HG03159 (cell line): ENCODE measurements around the gene FAM98B.

Experiments
- ATAC-seq: cut with Tn5 transposase; IDR thresholded peaks from one replicate; pipeline ENCODE4 v1.9.1; 2021; ENCODE audit warnings: mild to moderate bottlenecking, moderate library complexity; ENCODE audit not compliant: unreplicated experiment

FAM98B gene

DNA sequence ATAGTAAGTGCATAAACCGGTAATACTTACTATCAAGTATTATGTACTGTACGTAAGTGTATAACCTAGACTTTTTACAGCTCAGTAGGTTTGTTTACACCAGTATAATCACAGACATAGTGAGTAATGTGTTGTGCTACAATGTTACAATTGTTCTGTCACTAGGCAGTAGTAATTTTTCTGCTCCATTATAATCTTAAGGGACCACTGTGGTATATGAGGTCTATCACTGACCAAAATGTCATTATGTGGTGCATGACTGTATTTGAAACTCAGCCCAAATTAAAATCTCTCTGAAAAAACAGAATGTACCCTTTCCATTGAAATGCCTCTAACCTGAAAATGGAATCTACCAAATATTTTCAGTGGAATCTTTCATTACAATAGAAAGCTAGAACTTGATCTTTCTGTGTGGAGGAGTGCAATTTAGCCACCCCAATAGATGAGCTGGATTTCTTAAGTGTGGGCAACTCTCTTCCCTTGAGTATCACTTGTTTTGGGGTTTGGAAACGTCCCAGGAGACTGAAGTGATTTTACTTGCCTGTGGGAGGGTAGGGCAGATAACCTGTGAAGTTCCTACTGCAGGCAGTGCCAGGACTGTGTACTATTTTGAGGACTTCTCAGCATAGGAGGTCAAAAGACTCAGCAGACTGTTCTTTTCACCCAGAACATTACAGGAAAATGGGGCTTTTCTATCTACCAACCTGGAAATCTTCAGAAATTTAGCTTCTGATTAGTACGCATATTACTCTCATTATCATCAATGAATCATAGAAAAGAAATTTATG, 50.9 kb downstream of the FAM98B start:
- no peak for ATAC-seq

- ATAC-seq: no peak
Observed at GRCh38 chr15:38506997-38507396, 53.1 kb downstream of the FAM98B start.

DNA sequence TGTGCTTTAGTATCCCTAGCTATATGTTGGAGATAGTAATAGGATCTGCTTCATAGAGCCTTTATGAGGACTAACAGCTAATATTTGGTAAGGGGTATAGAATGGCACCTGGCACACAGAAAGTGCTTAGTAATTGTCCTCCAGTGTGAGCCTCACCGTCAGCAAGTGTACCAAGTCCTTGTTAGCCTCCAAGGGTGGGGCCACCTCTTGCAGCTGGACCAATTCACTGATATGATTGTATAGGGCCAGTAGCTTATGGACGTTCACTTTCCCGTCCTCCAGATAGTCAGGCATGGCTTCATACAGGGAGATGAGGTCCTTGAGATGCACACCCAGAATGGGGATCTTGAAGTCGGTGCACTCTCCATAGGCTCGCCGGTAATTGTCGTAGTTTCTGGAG, 53.6 kb downstream of the FAM98B start:
- no peak for ATAC-seq

- peak; percentile 53 for ATAC-seq
Observed at GRCh38 chr15:38508647-38509046, 54.7 kb downstream of the FAM98B start.

- no peak for ATAC-seq
Observed at GRCh38 chr15:38509152-38509551, 55.2 kb downstream of the FAM98B start.

DNA sequence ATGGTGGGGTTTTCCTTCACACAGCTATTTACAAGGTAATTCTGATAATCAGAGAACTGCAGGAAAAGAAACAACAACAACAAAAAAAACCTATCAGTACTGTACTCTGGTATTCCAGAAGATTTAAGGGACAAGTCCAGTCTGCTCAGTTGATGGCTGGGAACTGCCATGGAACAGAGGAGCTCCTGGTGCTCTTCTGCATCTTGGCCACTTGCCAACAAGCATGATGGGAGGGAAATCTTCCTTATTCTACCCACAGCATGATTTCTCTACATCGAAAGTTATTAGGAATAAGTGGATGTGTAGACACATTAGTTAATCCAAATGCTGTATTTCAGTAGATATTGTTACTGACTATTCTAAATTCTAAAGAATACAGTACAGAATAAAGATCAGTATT, 59.0 kb downstream of the FAM98B start:
- ATAC-seq: no peak

DNA sequence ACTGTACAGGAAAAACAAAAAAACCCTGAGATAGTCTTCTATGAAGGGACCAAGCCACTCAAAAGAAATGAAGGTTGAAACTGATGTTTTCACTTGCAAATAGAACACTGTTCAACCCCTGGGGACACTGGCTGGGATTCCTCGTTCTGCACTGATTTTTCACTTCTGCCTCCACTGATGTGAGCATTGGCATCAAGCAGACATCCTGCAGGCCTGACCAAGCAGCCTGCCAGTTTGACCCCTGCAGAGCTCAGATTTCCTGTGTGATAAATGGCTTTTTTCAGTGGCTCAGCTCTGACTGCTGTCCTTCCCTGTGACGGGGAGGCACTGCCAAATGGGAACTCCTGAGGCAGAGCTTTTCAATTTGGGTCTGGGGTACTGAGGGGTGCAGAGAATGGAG, 60.7 kb downstream of the FAM98B start:
- peak; percentile 61 for ATAC-seq

DNA sequence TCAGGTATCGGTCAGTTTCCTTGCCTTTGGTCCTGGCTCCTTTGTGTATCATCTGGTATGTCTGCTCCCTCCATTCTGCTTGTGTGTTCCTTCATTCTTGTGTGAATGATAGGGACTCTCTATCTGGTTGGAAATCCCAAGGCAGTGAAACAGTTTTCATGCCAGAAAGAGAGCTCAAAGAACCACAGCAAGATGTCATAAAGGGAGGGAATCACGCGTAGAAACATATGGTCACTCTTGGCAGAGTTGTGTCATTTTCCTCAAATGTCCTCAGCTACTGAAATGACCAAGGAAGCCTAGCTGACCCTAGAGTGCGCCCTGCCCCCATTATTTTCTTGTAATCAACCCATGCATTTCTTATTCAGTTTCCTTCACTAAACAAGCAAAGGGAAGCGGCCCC, 62.7 kb downstream of the FAM98B start:
- no peak for ATAC-seq

DNA sequence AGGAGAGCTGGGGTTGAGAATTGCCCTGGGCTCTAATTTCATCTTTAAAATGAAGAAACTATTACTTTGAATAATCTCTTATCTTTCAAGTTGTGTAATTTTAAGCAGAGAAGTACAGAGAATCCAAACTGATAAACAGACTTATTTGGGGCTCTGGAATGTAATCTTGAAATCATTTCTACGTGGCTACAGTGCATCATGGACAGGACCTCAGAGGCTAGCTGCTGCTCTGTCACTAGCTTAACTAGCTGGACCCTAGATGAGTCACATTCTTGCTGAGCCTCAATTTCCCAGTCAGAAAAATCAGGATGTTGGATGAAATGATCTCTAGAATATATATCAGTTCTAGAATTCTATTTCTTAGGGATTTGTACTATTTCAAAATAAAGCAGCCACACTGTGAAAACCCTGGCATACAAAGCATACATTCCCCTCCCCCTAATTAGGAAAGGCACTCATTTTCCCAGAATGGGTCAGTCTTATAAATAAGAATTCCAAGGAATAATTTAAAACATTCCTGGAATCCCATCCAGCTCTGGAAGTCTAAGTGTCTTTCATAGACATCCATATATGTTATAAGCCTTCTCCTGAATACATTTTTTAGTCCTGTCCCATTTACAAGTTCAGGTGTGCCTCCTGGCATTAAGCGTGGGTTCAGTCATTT, 63.5 kb downstream of the FAM98B start:
- no peak for ATAC-seq

- ATAC-seq: no peak
Observed at GRCh38 chr15:38518084-38518483, 64.2 kb downstream of the FAM98B start.

DNA sequence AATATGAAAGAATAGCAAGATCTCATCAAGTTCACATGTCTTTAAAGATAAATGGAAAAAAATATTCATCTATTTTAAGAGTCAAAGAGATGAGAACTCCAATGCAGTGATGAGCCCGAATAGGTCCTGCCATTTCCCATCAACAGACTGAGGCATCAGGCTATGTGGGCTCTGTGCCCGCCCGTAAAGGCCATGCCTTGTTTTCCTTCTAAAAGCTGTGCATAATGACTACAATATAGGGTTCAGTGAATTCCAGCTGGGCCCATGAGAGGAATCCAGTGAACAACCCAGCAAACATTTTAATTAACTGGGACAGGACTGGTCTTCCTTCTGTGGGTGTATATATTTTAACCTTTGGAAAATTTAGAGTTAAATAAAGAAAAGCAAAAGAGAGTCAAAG, 66.1 kb downstream of the FAM98B start:
- ATAC-seq: no peak

GRCh38 chr15:38521316-38521715, 67.4 kb downstream of the FAM98B start:
- no peak for ATAC-seq

- ATAC-seq: no peak
Observed at GRCh38 chr15:38522922-38523321, 69.0 kb downstream of the FAM98B start.

DNA sequence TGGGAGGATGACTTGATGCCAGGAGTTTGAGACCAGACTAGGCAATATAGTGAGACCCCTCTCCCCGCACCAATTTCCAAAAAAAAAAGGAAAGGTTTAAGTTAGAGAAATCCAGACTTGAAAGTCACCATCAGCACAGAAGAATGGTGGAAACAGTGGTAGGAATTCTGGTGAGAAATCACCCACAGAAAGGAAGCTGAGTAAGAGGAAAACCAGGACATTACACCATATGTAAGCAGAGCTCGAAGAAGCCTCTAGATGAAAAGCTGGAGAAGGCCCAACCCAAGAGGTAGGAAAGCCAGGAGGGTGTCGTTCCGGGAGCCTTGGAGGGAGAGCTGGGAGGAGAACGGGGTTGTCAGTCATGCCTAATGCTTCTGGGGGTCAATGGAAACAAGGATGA, 70.2 kb downstream of the FAM98B start:
- no peak for ATAC-seq

GRCh38 chr15:38525489-38525888, 71.6 kb downstream of the FAM98B start:
- no peak for ATAC-seq

DNA sequence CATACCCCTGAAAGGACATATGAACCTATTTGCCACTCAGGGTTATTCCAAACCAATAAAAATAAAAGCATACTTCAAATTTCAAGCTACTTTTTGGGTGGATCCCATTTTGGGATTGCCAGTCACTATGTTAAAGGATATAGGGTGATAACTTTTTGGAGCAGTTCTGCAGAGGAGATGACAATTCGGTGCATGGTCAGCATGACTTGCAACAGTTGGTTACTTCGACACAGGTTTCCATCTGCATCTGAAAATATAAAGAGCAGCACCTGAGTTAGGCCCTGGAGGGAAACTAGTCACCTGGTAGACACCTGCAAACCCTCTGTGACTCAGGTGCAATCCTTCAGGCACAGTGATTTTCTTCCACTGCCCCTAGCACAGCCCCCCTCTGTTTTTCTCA, 72.2 kb downstream of the FAM98B start:
- no peak for ATAC-seq

- ATAC-seq: no peak
Observed at GRCh38 chr15:38528294-38528693, 74.4 kb downstream of the FAM98B start.

DNA sequence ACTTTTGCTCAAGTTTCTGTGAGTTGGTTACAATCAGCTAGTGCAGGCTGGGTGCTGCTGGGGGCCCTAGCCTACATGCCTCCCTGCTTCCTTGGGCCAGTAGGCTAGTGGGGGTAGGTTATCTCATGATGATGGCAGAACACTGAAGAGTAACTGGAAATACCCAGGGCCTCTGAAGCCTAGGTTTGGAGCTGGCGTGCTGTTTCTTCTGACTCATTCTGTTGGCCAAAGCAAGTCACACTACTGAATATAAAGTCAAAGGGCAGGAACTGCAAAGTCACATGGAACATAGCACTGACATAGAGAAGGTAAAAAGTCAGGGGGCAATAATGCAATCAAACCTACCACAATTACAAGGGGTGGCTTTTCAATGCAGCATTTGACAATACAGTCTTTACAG, 76.2 kb downstream of the FAM98B start:
- no peak for ATAC-seq

DNA sequence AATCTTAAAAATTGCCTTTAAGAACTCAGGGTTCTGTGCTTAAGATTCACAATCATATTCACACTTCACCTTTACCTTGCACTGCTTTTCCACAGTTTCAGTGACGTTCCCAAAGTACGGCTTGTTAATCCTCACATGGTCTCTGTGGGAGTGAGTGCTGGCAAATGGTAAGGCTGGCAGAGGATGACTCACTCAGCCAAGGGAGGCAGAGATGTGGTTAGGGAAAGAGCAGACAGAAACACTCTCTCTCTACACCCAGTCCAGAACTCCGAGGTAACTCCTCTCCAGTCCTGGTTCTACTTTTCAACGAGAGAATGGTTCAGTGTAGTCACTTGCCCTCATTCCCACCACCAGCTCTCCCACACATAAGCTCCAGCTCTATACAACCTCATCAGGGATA, 77.6 kb downstream of the FAM98B start:
- no peak for ATAC-seq

GRCh38 chr15:38532728-38533127, 78.8 kb downstream of the FAM98B start:
- no peak for ATAC-seq

GRCh38 chr15:38533416-38533915, 79.5 kb downstream of the FAM98B start:
- no peak for ATAC-seq

DNA sequence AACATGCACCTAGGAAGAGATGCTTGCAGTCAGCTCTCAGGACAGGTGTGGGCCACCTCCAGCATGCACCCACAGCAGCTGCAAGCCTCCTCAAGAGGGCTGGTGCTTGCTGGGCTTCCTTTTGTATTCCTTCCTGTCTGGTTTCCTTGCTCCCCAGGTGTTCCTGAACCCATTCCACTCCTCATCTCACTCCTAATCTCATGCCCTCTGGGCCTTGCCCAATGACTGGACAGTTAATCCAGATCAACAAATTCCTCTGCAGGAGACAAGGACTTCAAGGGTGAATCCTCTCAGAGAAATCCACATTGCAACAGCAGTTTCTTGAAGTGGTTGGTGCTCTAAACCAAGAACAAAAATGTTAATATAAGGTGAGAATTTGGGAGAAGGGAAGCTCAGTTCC, 80.0 kb downstream of the FAM98B start:
- ATAC-seq: no peak
